HG03460 (cell line): ENCODE measurements around the gene DIP2C.
"Not testable (repeated sequence)": the region's sequence is repeated elsewhere in the genome, so short reads cannot be mapped to it uniquely, and the experiment has no call there.

ENCODE experiments used
- ATAC-seq: cut with Tn5 transposase; IDR thresholded peaks from one replicate; pipeline ENCODE4 v1.9.1; 2021; ENCODE audit not compliant: unreplicated experiment

DIP2C gene

DNA sequence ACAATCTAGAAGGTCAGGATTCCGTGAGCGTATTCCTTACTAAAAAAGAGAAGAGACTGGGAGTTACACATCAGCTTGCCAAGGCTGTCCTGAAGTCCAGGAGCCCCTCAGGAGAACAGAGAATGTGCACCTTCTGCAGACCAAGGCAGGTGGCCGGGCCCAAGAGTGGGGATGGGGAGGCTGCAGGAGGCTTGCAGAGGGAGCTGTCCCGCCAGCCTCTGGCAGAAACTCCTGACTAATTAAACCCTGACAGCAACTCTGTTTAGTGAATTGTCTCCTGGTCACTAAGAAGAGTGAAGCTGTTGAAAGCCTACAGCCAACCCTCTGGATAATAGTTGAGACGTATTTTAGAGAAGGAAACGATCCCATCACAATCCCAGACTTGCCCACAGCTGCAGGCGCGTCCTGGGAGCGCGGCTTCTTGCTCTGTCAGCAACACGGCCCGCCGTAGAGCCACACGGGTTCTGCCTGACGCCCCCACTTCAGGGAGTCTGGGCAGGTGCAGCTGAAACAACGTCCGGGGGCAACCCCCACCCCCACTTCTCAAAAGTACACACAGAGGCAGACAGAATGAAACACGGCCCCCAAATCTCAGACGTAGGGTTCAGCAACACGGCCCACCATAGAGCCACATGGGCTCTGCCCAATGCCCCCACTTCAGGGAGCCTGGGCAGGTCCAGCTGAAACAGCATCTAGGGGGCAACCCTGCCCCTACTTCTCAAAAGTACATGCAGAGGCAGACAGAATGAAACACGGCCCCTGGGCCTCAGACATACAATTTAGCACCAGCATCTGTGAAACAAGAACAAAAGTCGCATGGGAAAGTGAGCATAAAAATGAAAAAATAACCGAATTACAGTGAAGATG lies 45.2 kb downstream of the DIP2C start:
- ATAC-seq: no peak

DNA sequence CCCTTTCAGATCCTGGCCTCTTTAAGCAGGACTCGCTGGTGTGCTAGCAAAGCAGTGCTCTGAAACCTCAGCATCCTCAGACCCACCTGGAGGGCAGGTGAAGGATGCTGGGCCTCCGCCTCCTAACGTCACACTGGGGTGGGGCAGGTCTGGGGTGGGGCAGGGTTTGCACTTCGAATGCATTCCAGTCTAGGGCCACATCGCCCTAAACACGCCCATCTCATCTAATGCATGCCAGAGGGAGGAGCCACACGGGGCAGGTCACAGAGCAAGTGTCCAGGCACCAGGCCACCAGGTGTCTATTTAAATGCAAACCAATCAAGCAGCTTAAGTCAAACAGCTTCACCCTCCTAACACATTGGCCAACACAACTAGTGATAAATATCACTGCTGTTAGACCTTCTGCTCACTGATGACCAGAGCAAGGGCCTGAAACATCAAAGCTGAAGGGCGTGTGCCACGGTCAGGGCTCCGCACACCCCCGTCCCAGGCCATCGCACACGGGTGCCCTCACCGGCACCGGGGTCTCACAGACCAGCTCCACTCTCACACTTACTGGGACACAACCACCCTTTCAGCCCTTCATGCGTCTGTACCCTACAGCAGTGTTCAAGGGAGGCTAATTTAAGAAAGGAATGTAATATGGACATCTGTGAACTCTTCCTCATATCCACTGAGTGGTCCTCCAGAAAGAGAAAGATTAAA lies 47.1 kb downstream of the DIP2C start:
- no peak for ATAC-seq

GRCh38 chr10:641149-642010 lies 48.1 kb downstream of the DIP2C start:
- no peak for ATAC-seq

DNA sequence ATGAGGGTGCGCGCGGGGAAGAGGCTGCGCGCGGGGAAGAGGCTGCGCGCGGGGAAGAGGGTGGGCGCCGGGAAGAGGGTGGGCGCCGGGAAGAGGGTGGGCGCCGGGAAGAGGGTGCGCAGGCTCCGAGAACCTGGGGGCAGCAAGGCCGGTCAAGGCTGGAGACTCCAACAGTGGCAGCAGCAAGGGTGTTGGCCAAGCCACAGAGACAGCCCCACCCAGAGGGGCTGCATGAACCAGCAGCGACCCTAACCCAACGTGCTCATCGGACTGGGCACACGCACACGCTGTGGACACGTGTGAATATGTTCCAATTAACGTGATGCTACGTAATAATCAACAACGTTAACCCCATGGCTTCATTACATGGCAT lies 48.8 kb downstream of the DIP2C start:
- no peak for ATAC-seq

DNA sequence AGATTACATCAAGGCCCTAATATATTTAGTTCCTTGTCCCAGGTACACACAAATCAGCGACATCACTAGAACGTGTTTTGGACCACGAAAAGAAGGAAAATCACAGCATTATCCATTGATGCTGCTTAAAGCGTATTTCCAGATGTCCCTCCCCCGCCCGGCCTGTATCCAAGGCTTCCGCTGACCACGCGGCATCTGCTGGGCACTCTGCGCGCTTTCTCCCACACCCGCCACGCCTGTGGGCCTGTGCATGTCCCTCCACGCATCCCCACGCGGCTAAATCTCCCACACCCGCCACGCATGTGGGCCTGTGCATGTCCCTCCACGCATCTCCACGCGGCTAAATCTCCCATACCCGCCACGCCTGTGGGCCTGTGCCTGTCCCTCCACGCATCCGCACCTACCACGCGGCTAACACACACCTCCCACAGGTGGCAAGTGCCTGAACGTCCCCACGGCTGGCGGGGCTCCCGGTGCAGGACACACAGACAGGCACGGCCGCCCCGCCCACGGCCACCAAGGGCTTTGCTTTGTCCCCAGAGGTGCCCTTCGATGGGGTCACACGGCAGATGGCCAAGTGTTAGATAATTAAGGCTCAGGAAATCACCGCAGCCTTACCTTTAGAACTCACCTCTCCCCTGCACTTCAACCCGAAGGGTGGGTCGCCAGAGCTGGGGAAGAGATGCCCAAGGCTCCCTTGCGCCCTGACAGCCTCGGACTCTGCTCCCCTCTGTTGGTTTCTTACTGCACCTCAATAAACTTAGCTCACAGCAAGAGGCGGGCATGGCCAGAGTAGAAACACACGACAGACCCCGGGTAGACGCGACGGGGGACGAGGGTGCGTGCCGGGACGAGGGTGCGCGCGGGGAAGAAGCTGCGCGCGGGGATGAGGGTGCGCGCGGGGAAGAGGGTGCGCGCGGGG lies 49.5 kb downstream of the DIP2C start:
- no peak for ATAC-seq

GRCh38 chr10:639001-639750 lies 50.3 kb downstream of the DIP2C start:
- ATAC-seq: no peak

DNA sequence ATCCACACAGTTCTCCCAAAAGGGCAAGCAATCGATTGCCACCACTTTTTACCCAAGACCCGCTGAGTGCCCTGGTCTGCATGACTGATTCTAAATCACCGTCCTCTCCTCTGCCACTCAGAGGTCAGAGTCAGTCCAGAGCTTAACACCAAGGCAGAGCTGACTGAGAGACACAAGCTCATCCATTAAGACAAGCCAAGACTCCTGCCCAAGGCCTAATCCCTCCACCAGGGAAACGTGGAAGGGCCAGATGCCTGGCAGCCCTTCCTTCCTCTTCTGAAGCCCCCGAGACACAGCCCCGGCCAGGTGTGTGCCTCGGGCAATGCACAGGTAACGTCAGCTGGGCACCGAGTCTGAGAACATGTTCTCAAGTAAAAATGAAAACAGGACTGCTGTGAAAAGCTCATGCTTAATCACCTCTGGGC lies 51.7 kb downstream of the DIP2C start:
- no peak for ATAC-seq

DNA sequence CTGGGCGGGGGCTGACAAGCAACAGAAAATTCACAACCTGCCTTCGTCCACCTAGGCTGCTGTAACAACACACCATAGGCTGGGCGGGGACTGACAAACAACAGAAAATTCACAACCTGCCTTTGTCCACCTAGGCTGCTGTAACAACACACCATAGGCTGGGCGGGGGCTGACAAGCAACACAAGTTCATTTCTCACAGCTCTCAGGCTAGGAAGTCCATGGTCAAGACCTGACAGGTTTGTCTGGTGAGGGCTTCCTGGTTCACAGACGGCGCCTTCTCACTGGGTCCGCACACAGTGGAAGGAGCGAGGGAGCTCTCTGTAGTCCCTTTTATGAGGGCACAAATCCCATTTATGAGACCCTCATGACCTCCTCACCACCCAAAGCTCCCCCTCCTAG lies 52.2 kb downstream of the DIP2C start:
- ATAC-seq: no peak

DNA sequence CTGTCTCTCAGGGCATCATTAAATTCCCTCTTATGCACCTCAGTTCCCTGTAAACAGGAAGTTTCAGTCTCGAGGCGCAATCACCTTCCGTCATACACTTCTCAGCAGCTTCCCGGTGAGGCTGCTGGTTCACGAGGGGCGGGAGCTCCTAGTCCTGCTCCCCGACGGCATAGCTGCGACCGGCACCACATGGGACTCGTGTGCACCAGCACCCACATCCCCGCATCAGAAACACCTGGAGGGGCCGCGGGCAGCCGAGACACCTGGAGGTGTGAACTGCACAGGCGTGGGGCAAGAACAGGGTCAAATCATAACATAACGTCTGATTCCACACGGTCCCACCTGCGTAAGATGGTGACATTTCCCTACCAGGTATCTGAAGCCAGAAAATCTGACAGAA lies 52.7 kb downstream of the DIP2C start:
- no peak for ATAC-seq

DNA sequence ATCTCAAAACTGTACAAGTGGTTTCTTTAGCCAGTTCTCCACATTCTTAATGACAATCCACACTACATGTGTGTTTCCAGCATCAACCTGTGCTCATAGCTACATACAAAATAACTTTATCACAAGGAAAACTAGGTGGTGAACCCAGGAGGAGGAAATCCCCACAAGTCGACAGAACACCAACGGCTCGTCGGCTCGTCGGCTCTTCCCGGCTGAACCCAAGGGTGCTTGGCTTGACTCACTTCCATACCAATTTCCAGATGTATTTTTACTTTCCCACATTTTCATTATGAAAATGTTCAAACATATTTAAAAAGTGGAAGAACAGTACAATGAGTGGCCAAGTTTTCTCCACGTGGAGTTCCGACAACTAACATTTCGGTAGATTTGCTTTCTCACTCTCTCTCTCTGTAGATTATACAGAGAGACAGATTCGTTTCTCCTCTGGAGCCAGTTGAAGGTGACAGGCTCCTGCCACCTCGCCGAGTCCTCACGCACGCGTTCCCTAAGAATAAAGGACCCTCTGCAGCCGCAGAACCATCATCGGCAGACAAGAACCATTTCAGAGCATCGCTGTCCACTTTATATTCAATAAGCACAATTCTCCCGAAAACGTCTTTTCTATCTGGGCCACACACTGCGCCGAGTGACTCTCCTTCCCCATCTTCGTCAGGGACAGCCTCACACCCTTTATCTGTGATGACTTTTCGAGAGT lies 53.3 kb downstream of the DIP2C start:
- no peak for ATAC-seq

- ATAC-seq: no peak
Observed at GRCh38 chr10:635088-635861, 54.2 kb downstream of the DIP2C start.

- no peak for ATAC-seq
Observed at GRCh38 chr10:634256-634655, 55.2 kb downstream of the DIP2C start.

DNA sequence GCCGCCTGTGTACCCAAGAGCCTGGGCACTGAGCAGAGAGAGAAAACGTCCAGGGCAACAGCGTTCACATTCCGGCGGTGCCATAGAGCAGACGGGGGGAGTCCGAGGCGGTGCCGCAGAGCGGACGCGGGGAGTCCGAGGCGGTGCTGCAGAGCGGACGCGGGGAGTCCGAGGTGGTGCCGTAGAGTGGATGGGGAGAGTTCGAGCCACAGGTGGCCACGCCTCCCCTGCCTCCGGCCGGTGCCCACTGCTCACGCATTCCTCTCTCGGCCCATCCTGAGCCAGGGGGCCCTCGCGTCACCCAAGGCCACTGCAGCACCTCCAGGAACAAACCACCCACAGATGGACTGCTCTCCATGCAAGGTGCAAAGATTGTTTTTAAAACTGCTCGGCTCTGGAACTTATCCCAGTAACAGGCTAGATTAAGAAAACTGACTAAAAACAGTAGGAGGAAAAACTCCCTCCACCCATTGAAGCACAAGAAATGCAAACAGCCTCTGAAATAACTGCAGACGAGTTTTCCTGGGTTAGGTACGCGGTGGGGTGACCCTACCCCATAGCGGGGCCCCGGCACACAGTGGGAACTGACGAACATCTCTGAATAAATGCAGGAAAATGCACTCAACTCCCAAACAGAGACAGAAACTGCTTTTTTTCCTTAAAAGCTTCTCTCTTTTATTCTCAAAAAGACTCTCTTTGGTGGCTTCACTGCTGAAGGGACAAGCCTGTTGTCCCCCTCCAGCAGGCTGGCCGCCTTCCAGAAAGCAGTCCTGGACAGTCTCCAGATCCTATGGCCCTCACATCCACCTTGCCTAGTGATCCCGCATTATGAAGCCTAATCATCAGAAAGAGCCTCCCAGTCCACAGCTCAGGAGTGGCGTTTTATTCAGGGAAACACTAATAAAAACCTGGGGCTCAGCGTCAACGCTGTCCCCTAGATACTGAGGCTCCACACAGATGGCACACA lies 55.9 kb downstream of the DIP2C start:
- no peak for ATAC-seq

- ATAC-seq: not testable (repeated sequence)
Observed at GRCh38 chr10:632807-633177, 56.7 kb downstream of the DIP2C start.

GRCh38 chr10:632155-632806 lies 57.2 kb downstream of the DIP2C start:
- ATAC-seq: not testable (repeated sequence)

DNA sequence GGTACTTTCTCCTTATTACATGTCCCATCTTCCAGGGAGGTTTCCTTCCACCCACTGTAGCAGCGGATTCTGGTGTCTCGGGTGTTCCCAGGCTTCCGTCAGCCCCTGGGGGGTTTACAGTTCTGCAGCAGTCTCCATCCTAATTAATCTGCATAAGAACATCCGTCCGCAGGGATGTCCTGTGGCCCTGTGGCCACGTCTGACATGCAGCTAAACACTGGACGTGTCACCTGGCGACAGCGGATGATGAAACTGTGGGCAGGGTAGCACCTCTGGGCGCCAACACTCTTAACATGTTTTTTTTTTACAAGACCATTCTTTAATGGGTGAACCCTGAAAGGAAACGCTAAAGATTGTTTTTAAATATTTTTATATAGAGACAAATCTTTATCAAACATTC lies 58.2 kb downstream of the DIP2C start:
- no peak for ATAC-seq

- no peak for ATAC-seq
Observed at GRCh38 chr10:630581-631073, 58.8 kb downstream of the DIP2C start.
